GM21423 (cell line): Measurements from ENCODE around the gene OXSR1.
"Not testable (repeated sequence)": the region's sequence is repeated elsewhere in the genome, so short reads cannot be mapped to it uniquely, and the experiment has no call there.

Experiments
- ATAC-seq: cut with Tn5 transposase; IDR thresholded peaks from one replicate; pipeline ENCODE4 v1.9.1; 2021; ENCODE audit warnings: mild to moderate bottlenecking, moderate library complexity; ENCODE audit not compliant: unreplicated experiment

Gene OXSR1

DNA sequence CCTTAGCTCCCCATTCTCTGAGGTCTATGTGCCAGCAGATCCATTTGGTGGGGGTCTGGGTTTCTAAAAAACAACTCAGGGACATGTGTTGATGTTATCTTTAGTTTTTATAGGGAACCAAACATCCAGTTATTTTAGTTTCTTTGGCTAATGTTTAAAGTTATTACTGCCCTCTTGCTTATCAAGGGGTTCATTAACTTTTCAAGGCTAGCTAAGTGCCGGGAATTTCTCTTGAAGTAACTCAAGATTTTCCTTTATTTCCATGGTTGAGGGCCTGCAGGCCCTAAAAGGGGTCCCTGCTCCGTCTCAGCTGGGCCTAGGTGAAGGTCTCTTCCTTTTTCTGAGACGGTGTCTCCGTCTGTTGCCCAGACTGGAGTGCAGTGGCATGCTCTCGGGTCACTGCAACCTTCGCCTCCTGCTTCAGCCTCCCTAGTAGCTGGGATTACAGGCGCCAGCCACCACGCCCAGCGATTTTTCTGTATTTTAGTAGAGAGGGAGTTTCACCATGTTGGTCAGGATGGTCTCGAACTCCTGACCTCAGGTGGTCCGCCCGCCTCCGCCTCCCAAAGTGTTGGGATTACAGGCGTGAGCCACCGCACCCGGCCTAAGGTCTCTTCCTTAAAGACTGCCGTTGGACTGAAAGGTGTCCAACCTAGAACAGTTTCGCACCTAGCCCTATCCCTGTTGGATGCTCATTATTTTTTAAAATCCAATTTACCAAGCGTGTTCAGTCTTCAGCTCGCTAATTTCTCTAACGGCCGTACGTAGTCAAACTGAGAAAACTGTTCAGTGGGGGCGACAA, 1.3 kb upstream of the OXSR1 start:
- no peak for ATAC-seq

DNA sequence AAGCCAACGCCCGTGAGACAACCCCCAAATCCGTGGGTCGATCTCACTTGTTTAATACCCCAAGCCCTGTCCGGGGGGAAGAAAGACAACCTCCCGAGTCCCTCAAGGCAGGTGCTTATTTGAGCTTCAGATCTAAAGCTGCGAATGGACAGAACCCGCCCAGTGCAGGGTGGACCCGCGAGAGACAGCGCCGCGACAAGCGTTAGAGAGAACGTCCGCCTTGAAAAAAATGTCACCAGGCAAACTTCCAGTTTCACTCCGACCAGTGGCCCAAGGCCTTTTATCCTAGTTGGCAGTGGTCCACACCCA, 740 bp upstream of the OXSR1 start:
- ATAC-seq: no peak

DNA sequence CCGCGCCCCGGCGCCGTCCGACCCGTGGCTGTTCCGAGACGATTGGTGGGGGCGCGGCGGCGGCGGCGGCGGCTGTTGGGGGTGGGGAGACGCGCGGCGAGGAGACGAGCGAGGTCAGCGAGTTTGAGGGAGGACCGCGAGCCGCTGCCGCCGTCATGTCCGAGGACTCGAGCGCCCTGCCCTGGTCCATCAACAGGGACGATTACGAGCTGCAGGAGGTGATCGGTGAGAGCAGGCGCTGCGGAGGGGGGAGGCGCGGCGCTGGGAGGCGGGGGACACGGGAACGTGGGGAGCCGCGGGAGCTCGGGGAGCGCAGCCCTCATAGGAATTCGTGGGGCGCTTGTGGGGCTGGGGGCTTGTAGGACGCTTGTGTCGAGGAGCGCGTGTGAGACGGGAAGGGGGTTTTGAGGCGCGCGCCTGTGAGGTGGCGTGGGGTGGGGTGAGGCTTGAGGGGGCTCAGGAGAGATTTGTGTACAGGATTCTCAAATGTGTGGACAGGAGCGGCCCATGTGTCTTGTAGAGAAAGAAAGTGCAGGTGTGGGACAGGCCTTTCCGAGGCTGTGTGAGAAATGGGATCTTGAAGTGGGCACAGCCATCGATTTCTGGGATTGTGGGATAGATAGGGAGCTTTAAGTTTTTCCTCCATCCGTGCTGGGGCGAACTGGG, 518 bp downstream of the OXSR1 start:
- ATAC-seq: peak; percentile 0

DNA sequence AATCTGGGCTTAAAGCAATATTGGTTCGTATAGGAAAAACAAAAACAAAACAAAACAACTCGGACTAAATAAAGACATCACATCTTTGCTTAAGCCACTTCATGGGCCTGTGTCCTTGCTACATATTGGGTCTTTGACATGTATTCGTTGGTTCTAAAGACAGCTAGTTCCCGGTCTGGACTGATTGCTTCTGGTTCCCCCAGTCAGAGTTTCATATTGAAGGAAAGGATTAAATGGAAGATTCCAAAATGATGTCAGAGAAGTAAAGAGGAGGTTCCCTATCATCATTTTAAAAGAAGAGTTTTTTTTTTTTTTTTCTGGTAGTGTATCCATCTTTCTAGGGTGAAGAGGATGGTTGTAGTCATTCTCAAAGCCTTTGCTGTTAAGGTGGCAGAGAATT, 2.3 kb downstream of the OXSR1 start:
- ATAC-seq: no peak

DNA sequence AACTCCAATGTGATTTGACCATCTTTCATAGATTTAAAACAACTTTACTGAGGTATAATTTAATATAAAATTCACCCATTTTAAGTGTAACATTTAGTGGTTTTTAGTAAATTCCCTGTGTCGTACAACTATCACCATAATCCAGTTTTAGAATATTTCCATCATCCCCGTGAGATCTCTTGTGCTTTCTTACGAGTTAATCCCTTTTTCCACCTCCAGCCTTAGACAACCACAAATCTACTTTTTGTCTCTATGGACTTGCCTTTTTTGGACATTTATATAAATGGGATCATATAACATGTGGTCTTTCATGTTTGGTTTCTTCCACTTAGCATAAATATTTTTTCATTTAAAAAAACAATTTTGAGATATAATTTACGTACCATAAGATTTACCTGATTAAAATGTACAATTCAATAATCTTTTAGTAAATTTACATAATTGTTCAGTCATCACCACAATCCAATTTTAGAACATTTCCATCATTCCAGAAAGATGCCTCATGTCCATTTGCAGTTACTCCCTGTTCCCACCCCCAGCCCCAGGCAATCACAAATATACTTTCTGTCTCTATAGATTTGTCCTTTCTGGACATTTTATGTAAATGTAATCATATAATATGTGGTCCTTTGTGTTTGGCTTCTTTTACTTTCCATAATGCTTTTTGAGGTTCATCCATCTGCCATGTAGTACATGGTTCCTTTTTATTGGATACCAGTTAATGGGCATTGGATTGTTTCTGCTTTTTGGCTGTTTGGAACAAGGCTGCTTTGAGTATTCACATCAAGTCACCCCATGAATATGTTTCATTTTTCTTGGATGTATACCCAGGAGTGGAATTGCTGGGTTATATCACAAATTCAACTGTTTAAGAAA, 3.1 kb downstream of the OXSR1 start:
- no peak for ATAC-seq

DNA sequence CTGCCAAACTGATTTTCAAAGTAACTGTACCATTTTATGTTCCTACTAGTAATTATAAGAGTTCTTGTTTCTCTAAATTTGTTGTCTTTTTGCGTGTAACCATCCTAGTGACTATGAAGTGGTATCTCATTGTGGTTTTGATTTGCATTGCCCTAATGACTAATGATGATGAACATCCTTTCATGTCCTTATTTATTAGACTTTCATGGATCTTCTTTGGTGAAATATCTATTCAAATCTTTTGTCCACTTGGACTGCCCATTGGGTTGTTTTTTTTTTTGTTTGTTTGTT, 3.6 kb downstream of the OXSR1 start:
- no peak for ATAC-seq

DNA sequence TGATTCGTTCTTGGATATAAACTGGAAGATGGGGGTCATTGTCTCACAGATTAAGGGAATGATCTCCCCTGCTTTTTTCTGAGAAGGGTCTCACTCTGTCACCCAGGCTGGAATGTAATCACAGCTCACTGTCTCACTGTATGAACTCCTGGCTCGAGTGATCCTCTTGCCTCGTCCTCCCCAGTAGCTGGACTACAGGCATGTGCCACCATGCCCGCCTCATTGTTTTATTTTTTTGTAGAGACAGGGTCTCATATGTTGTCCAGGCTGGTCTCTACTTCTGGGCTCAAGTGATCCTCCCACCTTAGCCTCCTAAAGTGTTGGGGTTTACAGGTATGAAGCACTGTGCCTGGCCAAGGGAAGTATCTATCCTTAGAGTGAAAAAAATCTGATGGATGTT, 5.4 kb downstream of the OXSR1 start:
- ATAC-seq: no peak

GRCh38 chr3:38171622-38172021, 6.3 kb downstream of the OXSR1 start:
- ATAC-seq: no peak

DNA sequence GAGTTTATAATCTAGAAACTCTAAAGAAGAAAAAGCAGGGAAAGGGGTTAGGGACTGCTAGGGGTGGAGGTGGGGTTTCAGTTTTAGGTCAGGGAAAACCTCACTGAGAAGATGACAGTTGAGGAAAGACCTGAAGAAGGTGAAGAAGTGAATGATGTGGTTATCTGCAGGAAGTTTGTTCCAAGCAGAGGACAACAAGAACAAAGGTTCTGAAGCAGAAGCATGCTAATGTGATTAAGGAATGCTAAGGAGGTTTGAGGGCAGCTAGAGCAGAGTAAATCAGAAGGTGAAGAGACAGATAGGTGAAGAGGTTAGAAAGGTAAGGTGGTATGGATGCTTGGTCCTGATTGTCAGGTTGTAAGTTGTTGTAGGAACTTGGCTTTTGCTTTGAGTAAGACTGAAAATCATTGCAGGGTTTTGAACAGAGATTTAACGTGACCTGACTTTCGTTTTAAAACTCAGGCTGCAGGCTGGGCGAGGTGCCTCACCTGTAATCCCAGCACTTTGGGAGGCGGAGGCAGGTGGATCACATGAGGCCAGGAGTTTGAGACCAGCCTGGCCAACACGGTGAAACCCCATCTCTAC, 8.6 kb downstream of the OXSR1 start:
- ATAC-seq: peak; percentile 39

- ATAC-seq: no peak
Measured at GRCh38 chr3:38177181-38177580, 11.8 kb downstream of the OXSR1 start.

GRCh38 chr3:38186781-38187180, 21.4 kb downstream of the OXSR1 start:
- ATAC-seq: no peak

DNA sequence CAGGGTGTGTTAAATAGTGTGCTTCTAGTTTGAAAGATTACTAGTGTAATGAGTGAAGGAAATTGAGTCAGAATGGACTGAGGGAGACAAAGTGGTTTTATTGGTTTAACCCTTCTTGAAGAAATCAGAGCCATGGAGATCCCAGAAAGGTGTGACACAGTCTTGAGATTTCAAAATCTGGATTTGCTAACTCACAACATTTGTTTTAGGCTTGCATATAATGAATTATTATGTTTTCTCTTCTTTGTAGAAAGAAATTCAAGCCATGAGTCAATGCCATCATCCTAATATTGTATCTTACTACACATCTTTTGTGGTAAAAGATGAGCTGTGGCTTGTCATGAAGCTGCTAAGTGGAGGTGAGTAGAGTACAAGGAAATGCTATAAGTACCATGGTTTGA, 25.1 kb downstream of the OXSR1 start:
- no peak for ATAC-seq

DNA sequence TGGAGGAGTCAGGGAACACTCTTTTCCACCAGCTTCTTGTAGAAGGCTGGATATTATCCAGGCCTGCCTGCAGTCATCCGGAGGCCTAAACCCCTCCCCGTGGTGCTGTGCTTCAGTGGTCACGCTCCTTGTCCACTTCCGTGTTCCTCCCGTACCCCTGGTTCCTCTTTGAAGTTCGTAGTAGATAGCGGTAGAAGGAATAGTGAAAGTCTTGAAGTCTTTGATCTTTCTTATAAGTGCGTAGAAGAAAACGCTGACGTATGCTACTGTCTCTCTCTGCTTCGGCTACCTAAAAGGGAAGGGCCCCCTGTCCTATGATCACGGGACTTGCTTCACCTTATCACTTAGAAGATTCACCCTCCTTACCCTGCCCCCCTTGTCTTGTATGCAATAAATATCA, 37.6 kb downstream of the OXSR1 start:
- not testable (repeated sequence) for ATAC-seq

GRCh38 chr3:38203690-38204089, 38.4 kb downstream of the OXSR1 start:
- no peak for ATAC-seq

DNA sequence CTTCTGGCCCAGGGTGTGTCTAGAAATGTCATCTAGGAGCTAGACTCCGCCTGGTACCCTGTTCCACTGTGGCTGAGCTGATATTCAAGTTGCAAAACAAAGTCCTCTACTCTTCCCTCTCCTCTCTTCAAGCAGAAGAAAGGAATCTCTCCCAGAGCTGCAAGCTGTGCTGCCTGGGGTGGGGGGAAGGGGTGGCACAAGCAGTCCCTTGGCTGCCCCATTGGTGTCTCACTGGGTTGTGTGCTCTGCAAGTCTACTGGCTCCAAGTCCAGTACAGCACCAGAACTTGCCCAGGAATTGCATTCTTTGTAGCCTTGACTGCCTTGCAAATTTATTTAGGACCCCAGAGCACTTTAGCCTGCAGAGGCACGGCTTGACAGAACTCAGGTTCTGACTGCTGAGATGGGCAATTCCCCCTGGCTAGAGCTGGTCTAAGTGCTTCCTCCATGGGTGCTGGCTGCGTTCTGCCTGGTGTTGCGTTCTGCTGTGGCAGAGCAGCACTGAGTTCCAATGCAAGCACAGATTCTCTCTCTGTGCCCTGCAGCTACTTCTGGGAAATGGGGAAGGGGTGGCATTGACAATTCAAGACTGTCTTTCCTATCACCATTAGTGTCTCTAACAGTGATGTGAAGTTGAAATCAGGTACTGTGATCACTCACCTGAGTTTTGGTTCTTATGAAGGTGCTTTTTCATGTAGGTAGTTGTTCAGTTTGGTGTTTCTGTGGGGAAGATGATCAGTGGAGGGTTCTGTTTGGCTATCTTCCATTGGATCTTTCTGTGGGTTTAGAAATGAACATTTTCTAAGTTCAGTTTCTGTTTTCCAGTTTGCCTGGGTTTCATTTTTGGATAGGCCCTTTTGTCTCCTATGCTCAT, 39.5 kb downstream of the OXSR1 start:
- no peak for ATAC-seq

DNA sequence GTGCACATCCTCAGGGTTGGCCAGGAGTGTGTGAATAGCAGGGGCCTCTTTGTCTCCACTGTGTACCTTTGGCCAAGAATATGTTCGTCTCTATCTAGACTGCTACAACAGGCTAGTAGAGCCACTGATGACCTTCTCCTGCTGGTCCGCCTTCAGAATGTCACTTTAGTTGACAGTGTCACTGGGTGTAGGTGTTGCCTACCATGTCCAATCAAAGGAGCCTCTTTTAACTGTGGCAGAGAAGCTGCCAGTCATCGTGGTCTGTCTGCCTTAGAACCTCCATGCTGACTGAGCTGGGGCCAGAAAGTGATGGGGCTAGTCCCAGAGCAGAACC, 40.1 kb downstream of the OXSR1 start:
- ATAC-seq: no peak

GRCh38 chr3:38207254-38208003, 42.1 kb downstream of the OXSR1 start:
- ATAC-seq: no peak

DNA sequence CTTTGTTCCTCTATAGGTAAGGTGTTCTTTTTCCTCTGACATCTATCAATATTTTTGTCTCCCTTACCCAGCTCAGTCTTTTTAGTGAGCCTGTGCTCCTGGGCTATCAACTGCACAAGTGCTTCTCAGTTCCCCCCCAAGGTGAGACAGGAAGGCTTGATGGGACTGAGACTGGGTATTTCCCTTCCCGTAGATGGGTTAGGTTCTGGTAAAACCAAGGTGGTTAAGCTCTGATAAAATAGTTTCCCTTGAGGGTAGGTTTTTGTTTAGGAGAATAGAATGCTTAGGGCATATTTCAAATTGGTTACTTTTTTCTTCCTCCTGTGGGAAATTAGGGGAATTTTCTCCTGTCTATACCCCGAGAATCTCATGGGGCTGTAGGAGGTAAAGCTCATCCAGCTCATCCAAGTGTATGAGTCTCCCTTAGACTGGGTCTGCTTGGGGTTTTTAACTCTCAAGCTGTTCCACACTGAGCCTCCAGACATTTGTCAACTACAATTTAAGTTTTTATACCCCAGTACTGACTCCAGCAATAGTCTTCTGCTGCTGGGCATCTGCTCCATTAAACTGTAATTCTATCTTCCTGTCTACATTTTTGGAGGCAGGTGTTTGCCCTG, 44.9 kb downstream of the OXSR1 start:
- peak; percentile 79 for ATAC-seq

- ATAC-seq: no peak
Measured at GRCh38 chr3:38212141-38212540, 46.8 kb downstream of the OXSR1 start.

DNA sequence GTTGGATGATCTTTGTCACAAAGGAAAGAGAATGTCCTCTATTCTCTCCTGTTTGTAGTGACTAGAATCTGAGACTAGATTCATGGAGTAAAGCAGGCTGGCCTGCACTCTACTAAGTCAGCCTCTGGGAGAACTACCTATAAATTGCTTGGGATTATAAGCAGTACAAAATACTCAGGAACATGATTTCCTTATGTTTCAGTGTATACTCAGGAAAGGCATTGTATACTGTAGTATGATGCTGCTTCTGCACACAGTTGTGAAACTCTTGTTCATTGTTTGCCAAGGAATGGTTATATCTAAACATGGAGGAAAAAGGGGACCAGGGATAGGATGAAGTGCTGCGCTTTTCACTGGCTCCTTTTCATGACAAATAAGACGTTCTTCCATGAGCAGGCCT, 49.2 kb downstream of the OXSR1 start:
- no peak for ATAC-seq
